OCI-LY3 (cell line): ENCODE results near the gene RNU6-1.

Experiments used
- CTCF ChIP-seq: fragments of 200-600, 300-600 bp; sonication (generic); IDR thresholded peaks from 2 replicates; pipeline ENCODE4 v1.5.1; 2014; ENCODE audit warnings: antibody characterized with exemption, low read length, low read depth
- EZH2phosphoT487 ChIP-seq: fragments of 200-600 bp; shearing (Covaris generic); IDR thresholded peaks from 2 replicates; pipeline ENCODE4 v1.6.1; 2018; ENCODE audit warnings: antibody characterized with exemption, mixed run types, low read depth

DNA sequence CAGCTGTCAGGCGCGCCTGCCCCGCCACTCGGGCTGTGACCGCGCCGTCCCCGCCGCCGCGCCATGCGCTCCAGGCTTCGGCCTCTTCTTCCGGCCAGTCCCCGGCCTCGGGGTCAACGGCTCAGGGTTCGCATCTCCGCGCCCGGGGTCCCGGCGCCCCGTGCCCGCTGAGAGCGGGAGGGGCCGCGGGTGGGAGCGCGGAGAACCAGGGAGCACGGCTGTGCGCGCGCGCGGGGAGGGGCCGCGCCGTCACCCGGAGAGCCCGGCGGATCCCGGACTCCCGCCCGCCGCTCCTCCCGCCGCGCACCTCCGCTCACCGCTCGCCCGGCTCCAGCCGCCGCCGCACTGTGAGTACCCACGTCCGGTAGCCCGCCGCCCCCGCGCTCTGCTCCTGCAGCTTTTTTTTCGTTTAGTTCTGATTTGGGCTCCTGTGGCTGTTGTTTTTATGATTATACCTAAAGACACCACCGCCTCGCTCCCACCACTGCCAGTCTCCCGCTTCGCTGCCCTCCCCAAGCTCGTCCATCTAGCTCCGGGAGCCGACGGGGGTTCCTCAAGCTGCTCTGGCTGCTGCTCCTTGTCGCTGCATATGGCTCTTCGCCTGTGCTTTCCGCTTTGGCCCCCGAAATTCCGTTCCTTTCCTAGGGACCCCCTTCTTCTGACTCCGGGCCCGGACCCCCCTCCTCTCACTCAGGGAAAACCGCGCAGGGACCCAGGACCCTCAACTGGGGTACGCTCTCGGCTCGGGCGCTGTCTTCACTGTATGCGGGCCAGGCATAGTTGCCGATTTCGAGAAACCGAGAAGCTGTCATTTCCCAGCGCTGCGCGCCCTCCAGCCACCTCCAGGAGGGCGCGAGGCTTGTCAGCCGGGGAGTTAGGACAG, 16.3 kb downstream of the RNU6-1 start:
- TF ChIP-seq CTCF (no peak), EZH2phosphoT487 (no peak)
